SKM-1 (cell line): ENCODE measurements around the gene STARD4.
A peak's percentile ranks its signal among the peaks of the same experiment; 100 is the strongest.

Experiments used
- DNase-seq: peaks from one replicate; lab custom pipeline; 2025; ENCODE audit not compliant: unreplicated experiment; lab: John Stamatoyannopoulos, UW

Gene STARD4

DNA sequence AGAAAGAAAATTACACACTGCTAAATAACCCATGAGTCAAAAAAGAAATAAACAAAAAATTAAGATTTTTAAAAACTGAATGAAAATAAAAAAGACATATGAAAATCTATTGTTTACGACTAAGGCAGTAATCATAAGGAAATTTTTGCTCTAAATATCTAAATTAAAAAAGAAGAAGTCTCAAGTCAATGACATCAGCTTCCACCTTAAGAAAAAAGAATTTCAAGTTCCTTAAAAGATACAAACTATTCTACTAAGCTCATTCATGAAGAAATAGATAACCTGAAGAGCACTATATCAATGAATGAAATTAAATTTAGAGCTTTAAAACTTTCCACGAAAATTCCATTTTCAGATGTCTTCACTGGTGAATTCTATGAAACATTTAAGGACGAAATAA is 15.7 kb upstream of the STARD4 start:
- peak; percentile 18 for DNase-seq

GRCh38 chr5:111520908-111521307 is 8.6 kb upstream of the STARD4 start:
- no peak for DNase-seq

GRCh38 chr5:111518777-111519176 is 6.4 kb upstream of the STARD4 start:
- DNase-seq, result no peak

DNA sequence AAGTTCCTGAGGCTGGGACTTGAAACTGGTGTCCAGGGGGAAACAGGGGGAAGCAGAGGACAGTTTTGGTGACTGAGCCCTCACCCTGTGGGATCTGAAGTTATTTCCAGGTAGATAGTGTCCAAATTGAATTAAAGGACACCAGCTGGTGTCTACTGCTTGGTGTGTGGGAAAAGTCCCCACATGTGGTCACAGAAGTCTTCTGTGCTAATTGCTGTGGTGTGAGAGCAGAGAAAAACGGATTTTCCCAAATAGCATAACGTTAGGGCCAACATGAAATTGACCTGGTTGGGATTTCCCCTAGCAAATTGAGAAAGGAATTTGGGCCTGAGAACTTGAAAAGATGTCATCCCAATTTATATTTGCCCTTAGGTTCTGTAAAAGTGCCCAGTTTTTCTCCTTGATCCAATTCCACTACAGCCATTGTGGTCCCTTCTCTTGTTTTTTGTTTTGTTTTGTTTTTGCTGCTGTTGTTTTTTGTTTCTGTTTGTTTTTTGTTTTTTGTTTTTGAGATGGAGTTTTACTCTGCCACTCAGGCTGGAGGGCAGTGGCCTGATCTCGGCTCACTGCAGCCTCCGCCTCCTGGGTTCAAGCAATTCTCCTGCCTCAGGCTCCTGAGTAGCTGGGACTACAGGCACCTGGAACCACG is 5.6 kb upstream of the STARD4 start:
- DNase-seq, result no peak

DNA sequence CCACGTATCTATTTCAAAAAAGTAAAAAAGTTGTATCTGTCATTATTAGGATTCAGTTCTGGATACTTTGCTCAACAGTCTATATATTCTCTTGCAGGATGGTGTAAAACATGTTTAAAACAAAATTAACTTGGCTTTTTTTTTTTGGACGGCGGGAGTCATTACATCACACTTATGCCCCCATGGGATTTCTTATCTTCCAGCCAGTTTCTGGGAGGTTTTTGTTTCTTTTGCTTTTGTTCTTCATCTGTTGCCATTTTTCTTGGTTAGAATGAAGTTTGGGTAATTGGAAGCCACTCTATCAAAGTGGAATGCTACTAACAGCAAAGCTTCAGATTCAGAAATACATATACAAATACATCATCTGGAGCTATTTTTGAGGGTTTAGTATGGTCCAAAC is 1.8 kb upstream of the STARD4 start:
- DNase-seq, result no peak

- no peak for DNase-seq
Observed at GRCh38 chr5:111513131-111513520, 791 bp upstream of the STARD4 start.

GRCh38 chr5:111511831-111512374 is 432 bp downstream of the STARD4 start:
- no peak for DNase-seq

DNA sequence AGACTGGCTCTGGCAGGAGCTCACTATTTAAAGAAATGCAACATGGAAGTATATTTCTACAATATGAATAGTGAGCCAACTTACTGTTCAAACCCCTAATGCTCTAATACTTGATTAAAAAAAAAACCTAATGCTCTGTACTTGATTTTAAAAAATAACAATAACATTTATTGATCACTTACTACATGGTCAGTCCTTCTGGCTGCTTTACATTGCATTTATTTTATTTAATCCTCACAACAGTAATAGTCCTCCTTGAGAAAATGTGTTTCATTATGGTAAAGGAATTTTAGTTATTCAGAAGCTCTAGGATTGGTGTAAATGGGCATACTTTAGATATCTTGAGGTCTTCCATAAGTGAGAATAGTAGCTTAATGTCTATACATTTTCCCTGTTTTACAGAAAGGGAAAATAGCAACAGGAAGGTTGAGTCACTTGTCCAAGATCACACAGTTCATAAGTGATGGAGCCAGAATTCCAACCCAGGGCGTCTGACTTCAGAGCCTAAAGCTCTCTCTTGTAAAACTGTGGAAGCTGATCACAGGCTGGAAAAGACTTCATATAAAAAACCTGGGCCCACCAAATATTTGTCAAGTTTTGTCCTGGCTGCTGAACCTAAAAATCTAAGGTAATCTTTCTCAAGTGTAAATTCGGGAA is 1.0 kb downstream of the STARD4 start:
- no peak for DNase-seq

- no peak for DNase-seq
Observed at GRCh38 chr5:111509119-111509518, 3.2 kb downstream of the STARD4 start.

GRCh38 chr5:111507276-111507675 is 5.1 kb downstream of the STARD4 start:
- DNase-seq, result no peak

DNA sequence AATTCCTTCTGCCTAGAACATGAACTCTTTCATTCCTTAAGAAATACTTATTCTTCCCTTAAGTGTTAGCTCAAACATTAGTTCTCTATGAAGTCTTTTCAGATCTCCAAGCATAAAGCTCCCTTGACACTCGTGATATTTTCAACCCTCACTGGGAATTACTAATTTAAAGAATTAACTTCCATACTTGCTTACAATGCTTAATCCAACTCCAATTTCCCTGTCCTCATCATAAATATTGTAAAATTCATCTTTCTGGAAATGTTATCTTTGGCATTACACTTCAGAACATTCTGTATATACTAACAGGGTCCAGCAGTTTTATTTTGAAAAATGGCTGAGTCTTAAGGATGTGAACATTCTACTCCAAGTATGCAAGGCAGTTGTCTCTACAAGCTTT is 7.2 kb downstream of the STARD4 start:
- no peak for DNase-seq

DNA sequence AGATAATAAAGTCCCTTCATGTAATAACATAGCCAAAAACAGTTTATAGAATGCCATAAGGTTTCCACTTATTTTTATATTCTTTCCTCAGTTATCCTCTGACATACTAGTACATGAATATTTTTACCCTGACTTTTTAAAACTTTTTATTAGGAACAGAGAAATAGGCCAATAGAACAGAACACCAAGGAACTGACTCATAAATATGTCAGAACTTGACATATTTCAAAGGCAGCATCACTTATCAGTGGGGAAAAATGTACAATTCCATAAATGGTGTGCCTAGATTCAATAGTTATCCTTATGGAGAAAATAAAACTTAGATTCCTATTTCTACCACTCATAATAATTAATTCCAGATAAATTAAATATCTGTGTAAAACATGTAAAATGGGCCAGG is 9.4 kb downstream of the STARD4 start:
- no peak for DNase-seq

GRCh38 chr5:111498346-111498745 is 14.0 kb downstream of the STARD4 start:
- DNase-seq, result no peak

DNA sequence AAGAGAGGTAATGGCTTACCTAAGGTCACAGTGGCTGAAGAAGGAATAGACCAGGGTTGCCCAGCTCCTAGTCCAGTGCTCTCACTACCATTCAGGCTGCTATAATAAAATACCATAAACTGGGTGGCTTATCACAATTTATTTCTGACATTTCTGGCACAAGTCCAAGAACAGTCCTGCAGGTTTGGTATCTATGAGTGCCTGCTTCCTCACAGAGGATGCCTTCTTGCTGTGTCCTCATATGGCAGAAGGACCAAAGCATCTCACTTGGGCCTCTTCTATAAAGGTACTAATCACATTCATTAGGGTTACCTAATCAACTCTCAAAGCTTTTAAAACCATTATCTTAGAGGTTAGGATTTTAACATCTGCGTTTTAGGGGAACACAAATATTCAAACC is 17.2 kb downstream of the STARD4 start:
- no peak for DNase-seq

DNA sequence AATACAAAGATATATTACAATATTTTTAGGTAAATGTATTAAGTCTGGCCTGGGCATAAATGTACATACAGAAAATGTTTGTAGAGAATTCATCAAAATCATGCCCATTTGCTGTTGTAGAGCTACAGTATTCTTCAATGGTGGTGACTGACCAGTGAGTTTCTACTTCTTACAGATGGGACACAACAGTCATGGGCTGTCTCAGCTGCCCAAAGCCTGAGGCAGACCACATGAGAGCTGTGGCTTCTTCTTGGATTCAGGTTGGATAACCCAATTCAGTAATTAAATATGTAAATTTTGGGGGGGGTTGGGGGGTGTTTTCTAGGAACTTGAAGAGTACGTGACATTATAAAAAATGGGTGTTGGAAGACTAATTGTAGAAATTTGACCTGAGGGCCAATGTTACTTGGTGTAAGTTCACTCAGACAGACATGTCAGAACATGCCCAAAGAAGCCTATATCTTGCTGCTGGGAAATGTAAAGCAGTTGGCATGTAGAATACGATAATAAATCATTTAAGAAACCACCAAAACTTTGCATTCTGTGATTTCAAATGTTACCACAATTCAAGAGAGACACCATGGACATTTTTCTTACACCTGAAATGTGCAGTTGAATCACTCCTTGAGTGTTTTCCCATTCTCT is 17.9 kb downstream of the STARD4 start:
- DNase-seq, result no peak

DNA sequence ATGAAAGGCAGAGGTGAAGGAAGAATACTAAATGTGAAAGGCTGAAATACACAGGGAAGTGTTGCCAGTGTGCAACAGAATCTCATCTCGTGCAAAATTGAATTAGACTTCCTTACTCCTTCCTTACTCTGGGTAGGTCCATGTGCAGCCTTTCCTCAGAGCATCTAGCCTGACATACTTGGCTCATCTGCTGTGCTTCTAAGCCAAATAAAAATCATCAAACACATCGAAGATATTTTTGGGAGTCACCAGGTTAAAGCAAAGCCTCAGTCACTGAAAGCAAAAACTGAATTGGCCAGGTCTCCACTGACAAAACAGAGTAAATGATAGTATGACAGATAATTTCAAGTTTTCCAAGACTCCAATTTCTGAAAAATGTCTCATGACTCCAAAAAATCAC is 19.3 kb downstream of the STARD4 start:
- no peak for DNase-seq

GRCh38 chr5:111488353-111488752 is 24.0 kb downstream of the STARD4 start:
- DNase-seq, result no peak

- DNase-seq, result no peak
Observed at GRCh38 chr5:111486926-111487325, 25.4 kb downstream of the STARD4 start.

DNA sequence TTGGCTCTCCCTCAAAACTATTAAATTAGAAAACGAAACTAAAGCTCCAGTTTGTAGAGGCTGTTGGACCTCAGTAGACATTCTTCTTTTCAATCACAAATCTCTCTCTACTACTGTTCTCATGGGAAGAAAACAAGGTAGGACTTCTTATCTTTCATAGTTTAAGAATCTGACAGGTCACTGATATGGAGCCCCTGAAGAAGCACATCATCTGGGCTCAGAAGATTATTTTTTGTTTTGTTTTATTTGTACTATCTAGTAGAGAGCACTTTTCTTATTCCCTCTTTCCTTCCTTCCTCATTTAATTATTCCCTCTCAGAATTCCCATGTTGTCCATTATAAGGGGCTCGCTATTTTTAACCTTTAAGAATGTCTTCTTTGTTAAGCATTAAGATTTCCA is 26.3 kb downstream of the STARD4 start:
- DNase-seq, result no peak

DNA sequence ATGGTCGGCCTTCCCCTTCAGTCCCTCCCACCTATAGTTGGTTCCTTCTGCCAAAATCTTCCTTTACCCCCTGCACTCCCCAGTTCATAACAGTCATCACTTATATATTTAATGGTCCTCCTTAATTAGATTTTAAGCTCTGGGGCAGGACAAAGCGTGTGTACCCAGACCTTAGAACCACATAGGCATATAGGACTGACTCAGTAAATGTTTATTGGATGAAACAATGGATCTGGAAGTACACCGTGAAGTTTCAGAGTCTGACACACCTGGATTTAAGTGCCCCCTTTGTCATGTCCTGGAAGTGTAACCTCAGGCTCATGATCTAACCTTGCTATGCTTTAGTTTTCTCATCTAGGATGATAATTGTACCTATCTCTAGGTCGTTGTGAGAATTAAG is 32.0 kb downstream of the STARD4 start:
- DNase-seq, result no peak

- DNase-seq, result no peak
Observed at GRCh38 chr5:111478898-111479297, 33.4 kb downstream of the STARD4 start.

- DNase-seq, result no peak
Observed at GRCh38 chr5:111478266-111478665, 34.1 kb downstream of the STARD4 start.
